ENCODE data around the gene TFR2. TPM values are rescaled to one million over a fixed set of nuclear protein-coding genes. Genes with fewer than 3 reads are reported as not detected.
A peak's percentile ranks its signal among the peaks of the same experiment; 100 is the strongest.

TFR2 gene
- total and polyA plus RNA-seq, 9 of the 15 experiments (the other 6 are each of a cell fraction or from before 2014, with no cell fraction given) = 3.8 to 123 (median 51.1) TPM

- TF ChIP-seq GTF2A2 (tag; IDR thresholded peaks at IDR 0.05) = no peak
- no peak for TF ChIP-seq ZNF444 (CRISPR knock-in tag; IDR thresholded peaks at IDR 0.05)
- no peak for TF ChIP-seq GABPB1 (CRISPR knock-in tag; IDR thresholded peaks at IDR 0.05)
- TF ChIP-seq HDAC3 (IDR thresholded peaks at IDR 0.05; ENCODE audit: borderline replicate concordance, partially characterized antibody) = no peak
- no peak for TF ChIP-seq DACH1 (IDR thresholded peaks at IDR 0.05; ENCODE audit: partially characterized antibody)
- no peak for TF ChIP-seq NFE2L1 (tag; IDR thresholded peaks at IDR 0.05; ENCODE audit: borderline replicate concordance, low read depth)
- peak; percentile 55; the same call in 1 of the 2 replicates for TF ChIP-seq POLR2AphosphoS5 (IDR thresholded peaks at IDR 0.05; ENCODE audit: control insufficient read depth, insufficient read depth, low read depth, low read length)
- no peak for TF ChIP-seq ZNF253 (CRISPR knock-in tag; conservative IDR thresholded peaks at IDR 0.05)
- no peak for TF ChIP-seq MCM5 (IDR thresholded peaks at IDR 0.05; ENCODE audit: low read depth)
- TF ChIP-seq, protein P1, sequence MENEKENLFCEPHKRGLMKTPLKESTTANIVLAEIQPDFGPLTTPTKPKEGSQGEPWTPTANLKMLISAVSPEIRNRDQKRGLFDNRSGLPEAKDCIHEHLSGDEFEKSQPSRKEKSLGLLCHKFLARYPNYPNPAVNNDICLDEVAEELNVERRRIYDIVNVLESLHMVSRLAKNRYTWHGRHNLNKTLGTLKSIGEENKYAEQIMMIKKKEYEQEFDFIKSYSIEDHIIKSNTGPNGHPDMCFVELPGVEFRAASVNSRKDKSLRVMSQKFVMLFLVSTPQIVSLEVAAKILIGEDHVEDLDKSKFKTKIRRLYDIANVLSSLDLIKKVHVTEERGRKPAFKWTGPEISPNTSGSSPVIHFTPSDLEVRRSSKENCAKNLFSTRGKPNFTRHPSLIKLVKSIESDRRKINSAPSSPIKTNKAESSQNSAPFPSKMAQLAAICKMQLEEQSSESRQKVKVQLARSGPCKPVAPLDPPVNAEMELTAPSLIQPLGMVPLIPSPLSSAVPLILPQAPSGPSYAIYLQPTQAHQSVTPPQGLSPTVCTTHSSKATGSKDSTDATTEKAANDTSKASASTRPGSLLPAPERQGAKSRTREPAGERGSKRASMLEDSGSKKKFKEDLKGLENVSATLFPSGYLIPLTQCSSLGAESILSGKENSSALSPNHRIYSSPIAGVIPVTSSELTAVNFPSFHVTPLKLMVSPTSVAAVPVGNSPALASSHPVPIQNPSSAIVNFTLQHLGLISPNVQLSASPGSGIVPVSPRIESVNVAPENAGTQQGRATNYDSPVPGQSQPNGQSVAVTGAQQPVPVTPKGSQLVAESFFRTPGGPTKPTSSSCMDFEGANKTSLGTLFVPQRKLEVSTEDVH (IDR thresholded peaks at IDR 0.05; ENCODE audit: low read depth, partially characterized antibody) = no peak
Observed at GRCh38 chr7:100642534-100642907, 1.2 kb upstream of the TFR2 start (continued).

All from K562 (cell line).